GM21825 (cell line): ENCODE measurements around the gene KBTBD4.
"Not testable (repeated sequence)": the region's sequence is repeated elsewhere in the genome, so short reads cannot be mapped to it uniquely, and the experiment has no call there.

Source experiments
- ATAC-seq: cut with Tn5 transposase; IDR thresholded peaks from one replicate; pipeline ENCODE4 v1.9.1; 2021; ENCODE audit warnings: mild to moderate bottlenecking, moderate library complexity; ENCODE audit not compliant: unreplicated experiment

KBTBD4 gene

DNA sequence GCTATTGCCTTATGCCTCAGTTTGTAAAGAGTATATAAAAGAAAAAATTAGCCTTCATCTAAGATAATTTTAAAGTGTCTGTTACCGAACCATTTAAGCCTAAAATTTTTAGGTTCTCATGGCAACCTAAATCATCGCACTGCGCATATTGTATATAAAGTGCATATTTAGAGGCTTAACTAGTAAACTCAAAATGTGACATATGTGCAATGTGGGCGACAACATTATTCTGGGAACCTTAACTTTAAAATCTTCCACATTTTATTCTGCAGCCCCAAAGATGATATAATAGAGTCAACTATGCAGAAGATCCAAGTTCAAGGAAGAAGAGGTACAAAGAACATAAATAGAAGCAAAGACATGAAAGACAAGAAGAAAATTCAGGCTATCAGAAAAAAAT is 48.8 kb downstream of the KBTBD4 start:
- no peak for ATAC-seq

DNA sequence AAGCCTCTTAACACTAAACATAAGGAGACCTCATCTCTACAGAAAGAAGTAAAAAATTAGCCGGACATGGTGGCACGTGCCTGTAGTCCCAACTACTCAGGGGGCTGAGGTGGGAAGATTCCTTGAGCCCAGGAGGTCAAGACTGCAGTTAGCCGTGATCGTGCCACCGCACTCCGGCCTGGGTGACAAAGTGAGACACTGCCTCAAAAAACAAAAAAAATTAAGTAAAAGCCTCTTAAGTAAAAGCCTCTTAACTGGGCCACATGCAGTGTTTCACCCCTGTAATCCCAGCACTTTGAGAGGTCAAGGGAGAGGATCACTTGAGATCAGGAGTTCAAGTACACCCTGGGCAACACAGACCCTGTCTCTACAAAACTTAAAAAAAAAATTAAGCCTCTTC is 51.6 kb downstream of the KBTBD4 start:
- no peak for ATAC-seq

DNA sequence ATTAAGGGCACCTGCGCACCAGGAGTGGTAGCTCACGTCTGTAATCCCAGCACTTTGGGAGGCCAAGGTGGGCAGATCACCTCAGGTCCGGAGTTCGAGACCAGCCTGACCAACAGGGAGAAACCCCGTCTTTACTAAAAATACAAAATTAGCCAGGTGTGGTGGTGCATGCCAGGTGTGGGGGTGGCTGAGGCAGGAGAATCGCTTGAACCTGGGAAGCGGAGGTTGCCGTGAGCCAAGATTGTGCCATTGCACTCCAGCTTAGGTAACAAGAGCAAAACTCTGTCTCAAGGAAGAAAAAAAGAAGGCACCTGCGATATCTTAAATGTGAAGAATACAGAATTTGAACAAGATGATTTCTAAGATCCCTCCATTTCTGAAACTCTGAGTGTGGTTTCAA is 52.7 kb downstream of the KBTBD4 start:
- ATAC-seq = not testable (repeated sequence)

DNA sequence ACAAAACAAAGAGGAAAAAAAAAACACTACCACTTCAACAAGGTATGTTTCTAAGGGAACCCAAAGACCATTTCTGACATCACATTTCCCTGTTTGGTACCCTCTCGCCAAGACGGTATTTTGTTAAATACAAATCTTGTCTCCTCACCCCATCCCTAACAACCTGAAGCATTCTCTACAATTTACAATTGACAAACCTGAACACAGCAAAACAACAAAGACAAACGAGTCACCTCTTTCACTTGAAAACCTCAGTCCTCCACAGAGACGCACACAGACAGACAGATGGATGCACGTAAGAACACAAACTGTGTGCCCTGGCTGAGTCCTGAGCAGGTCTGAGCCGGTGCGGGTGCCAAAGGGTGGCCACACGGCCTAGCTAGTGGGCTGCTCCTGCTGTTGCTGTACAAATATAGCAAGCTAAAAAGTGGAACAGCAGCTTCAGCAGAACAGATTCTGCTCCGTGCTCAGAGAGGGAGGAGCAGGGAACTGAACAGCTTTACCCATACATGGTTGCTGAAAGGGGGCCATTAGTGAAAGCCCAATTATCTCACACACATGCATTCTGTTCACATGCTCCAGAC is 54.4 kb downstream of the KBTBD4 start:
- ATAC-seq = no peak

DNA sequence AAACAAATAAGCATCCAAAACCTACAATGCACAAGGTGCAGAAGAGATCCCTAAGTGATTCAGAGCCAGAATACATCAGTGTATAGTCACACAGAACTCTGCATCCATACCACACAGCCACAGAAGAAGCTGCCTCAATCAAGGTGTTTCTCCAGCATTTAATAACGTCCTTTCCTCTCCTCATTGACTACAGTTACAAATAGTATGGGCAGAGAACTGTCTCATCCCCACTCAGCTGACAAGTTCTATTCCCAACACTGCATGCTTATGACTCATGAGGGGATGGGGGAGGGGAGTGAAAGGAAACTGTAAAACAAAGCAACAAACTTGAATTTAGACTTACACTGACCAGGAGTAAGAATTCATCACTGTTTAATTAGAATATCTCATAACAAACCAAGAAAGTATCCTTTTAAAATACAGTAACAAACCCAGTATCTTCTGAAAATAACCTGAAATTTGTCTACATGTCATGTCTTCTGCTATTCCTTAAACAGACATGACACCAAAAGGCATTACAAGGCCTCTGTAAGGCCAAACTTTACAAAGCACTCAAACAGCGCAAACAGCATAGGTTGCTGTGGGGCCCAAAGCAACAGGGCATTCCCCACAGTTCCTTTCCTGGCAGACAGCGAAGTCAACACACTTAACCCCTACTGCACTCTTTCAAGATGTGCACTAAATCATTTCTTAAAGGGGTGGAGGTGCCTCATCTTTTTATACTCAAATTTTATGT is 55.1 kb downstream of the KBTBD4 start:
- peak; percentile 53 for ATAC-seq
